Measurements from ENCODE around the gene SCCPDH.

SCCPDH gene

GRCh38 chr1:246699095-246699735, 25.0 kb upstream of the SCCPDH start:
- H2AFZ ChIP-seq (ENCODE audit: low read depth, low read length): no peak overlapping the region
- H2AK5ac ChIP-seq (ENCODE audit: low read length, severe bottlenecking): no peak overlapping the region
- WGBS: 4% methylated on average over 13 of the region's 18 CpGs
- no peaks in the 10 kb centered on the region for H3K36me3 ChIP-seq (ENCODE audit: control insufficient read depth in 1 of 2, insufficient read depth in 2 of 2, low read depth in 1 of 2, low read length in 2 of 2)
- H3K9me3 ChIP-seq (ENCODE audit: control insufficient read depth, low read length): peaks cover 2% of the 10 kb centered on the region
- no peak overlapping the region for H3K4ac ChIP-seq (ENCODE audit: low read depth in 1 of 2, low read length in 2 of 2)
- peaks cover 1% of the 10 kb centered on the region for H3K4me1 ChIP-seq (ENCODE audit: control insufficient read depth, insufficient read depth, low read depth, low read length)
- no peak overlapping the region for H4K8ac ChIP-seq (ENCODE audit: low read length)
- peak overlapping the region; percentile 15 for H2BK15ac ChIP-seq (ENCODE audit: low read depth, poor library complexity, severe bottlenecking)
- H3K79me1 ChIP-seq (replicated peaks; ENCODE audit: low read length, poor library complexity, severe bottlenecking): no peaks in the 10 kb centered on the region
- no peak overlapping the region for H3K23ac ChIP-seq (ENCODE audit: low read length in 2 of 2)
- H3K14ac ChIP-seq (ENCODE audit: low read length in 2 of 2): no peak overlapping the region
- no peak overlapping the region for H4K91ac ChIP-seq (ENCODE audit: low read length)
- no peak overlapping the region for H2BK12ac ChIP-seq (ENCODE audit: low read length in 2 of 2)
- H2BK120ac ChIP-seq (ENCODE audit: low read depth, low read length): no peak overlapping the region
- no peak overlapping the region for H3K27ac ChIP-seq (ENCODE audit: low read length, poor library complexity, severe bottlenecking)
- peak overlapping the region in 1 of 2 experiments; percentile 69 for H3K4me3 ChIP-seq (ENCODE audit: insufficient read depth in 1 of 2, low read depth in 1 of 2, low read length in 2 of 2)
- no peak overlapping the region for H3K18ac ChIP-seq (ENCODE audit: low read depth in 1 of 2, low read length in 2 of 2)
- peak overlapping the region; percentile 84 for H3K4me2 ChIP-seq (ENCODE audit: low read length, poor library complexity, severe bottlenecking)
- peak; percentile 97 for DNase-seq
- H3K9ac ChIP-seq (ENCODE audit: low read length): peak overlapping the region; percentile 89
- no peak overlapping the region for H2BK5ac ChIP-seq (ENCODE audit: low read depth, low read length, poor library complexity, severe bottlenecking)
- H3K27me3 ChIP-seq (ENCODE audit: control insufficient read depth in 1 of 2, insufficient read depth in 1 of 2, low read length in 2 of 2): no peaks in the 10 kb centered on the region

- Histone ChIP-seq H3K23ac (ENCODE audit: low read length in 2 of 2) (no peak overlapping the region), H2BK5ac (ENCODE audit: low read depth, low read length, poor library complexity, severe bottlenecking) (no peak overlapping the region), H2BK15ac (ENCODE audit: low read depth, poor library complexity, severe bottlenecking) (no peak overlapping the region), H2BK12ac (ENCODE audit: low read length in 2 of 2) (no peak overlapping the region), H3K9me3 (ENCODE audit: control insufficient read depth, low read length) (no peaks in the 10 kb centered on the region), H3K27me3 (ENCODE audit: control insufficient read depth in 1 of 2, insufficient read depth in 1 of 2, low read length in 2 of 2) (no peaks in the 10 kb centered on the region), H4K8ac (ENCODE audit: low read length) (no peak overlapping the region), H3K9ac (ENCODE audit: low read length) (no peak overlapping the region), H3K27ac (ENCODE audit: low read length, poor library complexity, severe bottlenecking) (no peak overlapping the region), H3K18ac (ENCODE audit: low read depth in 1 of 2, low read length in 2 of 2) (no peak overlapping the region), H3K4ac (ENCODE audit: low read depth in 1 of 2, low read length in 2 of 2) (no peak overlapping the region), H3K36me3 (ENCODE audit: control insufficient read depth in 1 of 2, insufficient read depth in 2 of 2, low read depth in 1 of 2, low read length in 2 of 2) (no peaks in the 10 kb centered on the region), H3K14ac (ENCODE audit: low read length in 2 of 2) (no peak overlapping the region), H4K91ac (ENCODE audit: low read length) (no peak overlapping the region), H3K4me2 (ENCODE audit: low read length, poor library complexity, severe bottlenecking) (no peak overlapping the region), H2AK5ac (ENCODE audit: low read length, severe bottlenecking) (no peak overlapping the region), H3K4me3 (ENCODE audit: insufficient read depth in 1 of 2, low read depth in 1 of 2, low read length in 2 of 2) (no peak overlapping the region), H2BK120ac (ENCODE audit: low read depth, low read length) (no peak overlapping the region), H3K4me1 (ENCODE audit: control insufficient read depth, insufficient read depth, low read depth, low read length) (peaks cover 3% of the 10 kb centered on the region), H3K79me1 (replicated peaks; ENCODE audit: low read length, poor library complexity, severe bottlenecking) (no peaks in the 10 kb centered on the region), H2AFZ (ENCODE audit: low read depth, low read length) (no peak overlapping the region)
- DNase-seq: no peak
- 83% methylated on average over 8 of the region's 8 CpGs for WGBS
Measured at GRCh38 chr1:246703581-246703980, 20.6 kb upstream of the SCCPDH start.

- Histone ChIP-seq H2BK120ac (ENCODE audit: low read depth, low read length) (no peak overlapping the region), H3K4me3 (ENCODE audit: insufficient read depth in 1 of 2, low read depth in 1 of 2, low read length in 2 of 2) (no peak overlapping the region), H3K79me1 (replicated peaks; ENCODE audit: low read length, poor library complexity, severe bottlenecking) (no peaks in the 10 kb centered on the region), H2AFZ (ENCODE audit: low read depth, low read length) (no peak overlapping the region), H3K9ac (ENCODE audit: low read length) (peak overlapping the region; percentile 80), H3K36me3 (ENCODE audit: control insufficient read depth in 1 of 2, insufficient read depth in 2 of 2, low read depth in 1 of 2, low read length in 2 of 2) (no peaks in the 10 kb centered on the region), H3K4me2 (ENCODE audit: low read length, poor library complexity, severe bottlenecking) (no peak overlapping the region), H3K27me3 (ENCODE audit: control insufficient read depth in 1 of 2, insufficient read depth in 1 of 2, low read length in 2 of 2) (no peaks in the 10 kb centered on the region), H2BK12ac (ENCODE audit: low read length in 2 of 2) (no peak overlapping the region), H4K91ac (ENCODE audit: low read length) (no peak overlapping the region), H2BK5ac (ENCODE audit: low read depth, low read length, poor library complexity, severe bottlenecking) (no peak overlapping the region), H4K8ac (ENCODE audit: low read length) (no peak overlapping the region), H3K4me1 (ENCODE audit: control insufficient read depth, insufficient read depth, low read depth, low read length) (peaks cover 2% of the 10 kb centered on the region), H2AK5ac (ENCODE audit: low read length, severe bottlenecking) (no peak overlapping the region), H3K27ac (ENCODE audit: low read length, poor library complexity, severe bottlenecking) (peak overlapping the region; percentile 86), H3K23ac (ENCODE audit: low read length in 2 of 2) (no peak overlapping the region), H3K14ac (ENCODE audit: low read length in 2 of 2) (no peak overlapping the region), H3K18ac (ENCODE audit: low read depth in 1 of 2, low read length in 2 of 2) (no peak overlapping the region), H2BK15ac (ENCODE audit: low read depth, poor library complexity, severe bottlenecking) (no peak overlapping the region), H3K9me3 (ENCODE audit: control insufficient read depth, low read length) (no peaks in the 10 kb centered on the region), H3K4ac (ENCODE audit: low read depth in 1 of 2, low read length in 2 of 2) (no peak overlapping the region)
- no CpG with 5 or more reads among the region's 3 CpGs for WGBS
- peak; percentile 91 for DNase-seq
Measured at GRCh38 chr1:246705368-246705767, 18.8 kb upstream of the SCCPDH start.

GRCh38 chr1:246708166-246708565, 16.0 kb upstream of the SCCPDH start:
- Histone ChIP-seq H3K4ac (ENCODE audit: low read depth in 1 of 2, low read length in 2 of 2) (no peak overlapping the region), H3K4me1 (ENCODE audit: control insufficient read depth, insufficient read depth, low read depth, low read length) (peaks cover 2% of the 10 kb centered on the region), H2BK15ac (ENCODE audit: low read depth, poor library complexity, severe bottlenecking) (no peak overlapping the region), H3K9ac (ENCODE audit: low read length) (no peak overlapping the region), H2BK120ac (ENCODE audit: low read depth, low read length) (no peak overlapping the region), H3K4me2 (ENCODE audit: low read length, poor library complexity, severe bottlenecking) (no peak overlapping the region), H2AK5ac (ENCODE audit: low read length, severe bottlenecking) (no peak overlapping the region), H3K36me3 (ENCODE audit: control insufficient read depth in 1 of 2, insufficient read depth in 2 of 2, low read depth in 1 of 2, low read length in 2 of 2) (no peaks in the 10 kb centered on the region), H3K27ac (ENCODE audit: low read length, poor library complexity, severe bottlenecking) (no peak overlapping the region), H3K18ac (ENCODE audit: low read depth in 1 of 2, low read length in 2 of 2) (no peak overlapping the region), H4K91ac (ENCODE audit: low read length) (no peak overlapping the region), H3K9me3 (ENCODE audit: control insufficient read depth, low read length) (no peaks in the 10 kb centered on the region), H3K23ac (ENCODE audit: low read length in 2 of 2) (no peak overlapping the region), H3K4me3 (ENCODE audit: insufficient read depth in 1 of 2, low read depth in 1 of 2, low read length in 2 of 2) (no peak overlapping the region), H3K79me1 (replicated peaks; ENCODE audit: low read length, poor library complexity, severe bottlenecking) (no peaks in the 10 kb centered on the region), H3K27me3 (ENCODE audit: control insufficient read depth in 1 of 2, insufficient read depth in 1 of 2, low read length in 2 of 2) (peaks cover 0 to 4% of the 10 kb centered on the region in 2 experiments), H2BK12ac (ENCODE audit: low read length in 2 of 2) (no peak overlapping the region), H4K8ac (ENCODE audit: low read length) (no peak overlapping the region), H3K14ac (ENCODE audit: low read length in 2 of 2) (no peak overlapping the region), H2BK5ac (ENCODE audit: low read depth, low read length, poor library complexity, severe bottlenecking) (no peak overlapping the region), H2AFZ (ENCODE audit: low read depth, low read length) (no peak overlapping the region)
- WGBS: 97% methylated on average over 4 of the region's 6 CpGs
- DNase-seq: no peak

All from mesenchymal stem cell (in vitro differentiated cells and primary cell).